DOHH2 (cell line): ENCODE measurements around the gene CNTN4.

Source experiments
- H3F3A ChIP-seq: fragments of 200-600 bp; sonication (generic), shearing (Covaris generic); 2 replicates; pipeline ENCODE4 v1.6.0; 2016; ENCODE audit warnings: antibody characterized with exemption, mild to moderate bottlenecking; ENCODE audit not compliant: control insufficient read depth, insufficient read depth
- H3K27ac ChIP-seq: fragments of 200-600 bp; sonication (generic); 2 replicates; pipeline ENCODE4 v1.5.1; 2014; ENCODE audit warnings: low read depth, mild to moderate bottlenecking, low read length, moderate library complexity
- H3K27me3 ChIP-seq: fragments of 200-600 bp; sonication (generic); 2 replicates; pipeline ENCODE4 v1.6.1; 2014; ENCODE audit warnings: mild to moderate bottlenecking, low read length, mixed read lengths; ENCODE audit not compliant: control insufficient read depth
- H3K36me3 ChIP-seq: fragments of 200-600 bp; sonication (generic); 2 replicates; pipeline ENCODE4 v1.6.1; 2014; ENCODE audit warnings: mild to moderate bottlenecking, low read length, moderate library complexity, mixed read lengths; ENCODE audit not compliant: control insufficient read depth
- H3K4me1 ChIP-seq: fragments of 200-600 bp; sonication (generic); 2 replicates; pipeline ENCODE4 v1.6.1; 2014; ENCODE audit warnings: mild to moderate bottlenecking, low read length, mixed read lengths; ENCODE audit not compliant: control insufficient read depth
- H3K4me2 ChIP-seq: fragments of 200-600 bp; sonication (generic); 2 replicates; pipeline ENCODE4 v1.6.0; 2014; ENCODE audit warnings: mild to moderate bottlenecking, low read length, moderate library complexity
- H3K4me3 ChIP-seq: fragments of 200-600 bp; sonication (generic); 2 replicates; pipeline ENCODE4 v1.5.1; 2014; ENCODE audit warnings: mild to moderate bottlenecking, low read length, mixed read lengths
- H3K79me2 ChIP-seq: fragments of 200-600 bp; sonication (generic); 2 replicates; pipeline ENCODE4 v1.6.1; 2014; ENCODE audit warnings: mild to moderate bottlenecking, low read length, mixed read lengths; ENCODE audit not compliant: control insufficient read depth
- H3K9me2 ChIP-seq: fragments of 200-600 bp; sonication (generic); replicated peaks from 2 replicates; pipeline ENCODE4 v1.6.1; 2014; ENCODE audit warnings: mild to moderate bottlenecking, low read length, mixed read lengths; ENCODE audit not compliant: control insufficient read depth
- H3K9me3 ChIP-seq: fragments of 200-600 bp; sonication (generic); 2 replicates; pipeline ENCODE4 v1.6.1; 2014; ENCODE audit warnings: antibody characterized with exemption, low read length, mixed read lengths; ENCODE audit not compliant: control insufficient read depth, insufficient read depth
- H4K20me1 ChIP-seq: fragments of 200-600 bp; sonication (generic); 2 replicates; pipeline ENCODE4 v1.6.0; 2014; ENCODE audit warnings: low read depth, mild to moderate bottlenecking, antibody characterized with exemption, low read length, moderate library complexity; ENCODE audit not compliant: control insufficient read depth, insufficient read depth
- CTCF ChIP-seq: fragments of 200-600 bp; sonication (generic); IDR thresholded peaks from one replicate; pipeline ENCODE4 v1.5.1; 2014; ENCODE audit warnings: antibody characterized with exemption, mild to moderate bottlenecking, low read depth, low read length; ENCODE audit not compliant: poor library complexity, severe bottlenecking
- EZH2phosphoT487 ChIP-seq: fragments of 200-600 bp; sonication (generic); IDR thresholded peaks from 2 replicates; pipeline ENCODE4 v1.6.1; 2017; ENCODE audit warnings: borderline replicate concordance, mild to moderate bottlenecking, antibody characterized with exemption, low read length, moderate library complexity, mixed read lengths

Gene CNTN4

DNA sequence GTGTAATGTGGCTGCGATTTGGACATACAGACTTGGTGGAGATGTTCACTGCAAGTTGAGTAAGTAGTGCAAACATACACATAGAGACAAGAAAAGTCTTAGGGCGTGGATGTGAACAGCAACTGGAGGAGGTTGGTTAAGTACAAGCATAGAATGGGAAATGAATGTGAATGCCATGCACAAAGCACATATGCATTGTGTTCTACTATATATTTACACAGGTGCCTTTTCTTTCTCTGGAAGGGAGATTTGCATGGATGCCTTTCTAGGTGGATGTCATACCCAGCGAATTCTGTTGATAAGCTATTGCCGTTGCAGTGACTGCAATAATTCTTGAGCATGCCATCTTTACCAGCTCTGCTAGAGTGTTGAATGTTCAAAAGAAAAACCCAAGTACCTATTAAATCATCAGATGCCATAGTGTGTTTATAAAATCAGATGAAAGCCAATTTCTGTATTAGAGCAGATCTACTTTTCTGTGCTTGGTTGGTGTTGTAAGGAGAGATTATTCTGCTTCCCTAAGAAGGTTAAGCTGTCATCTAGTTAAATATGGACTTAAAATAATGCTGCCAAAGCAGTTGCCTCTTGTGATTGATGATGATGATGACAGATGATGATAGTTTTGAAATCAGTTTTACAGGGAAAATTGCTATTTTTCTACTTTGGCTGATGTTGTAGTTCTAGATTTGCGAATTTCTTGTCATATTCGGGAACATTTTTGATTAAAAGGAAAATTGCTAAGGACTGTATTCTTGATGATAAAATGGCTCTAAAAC, 148.4 kb downstream of the CNTN4 start:
- no peaks in the 10 kb centered on the region for H3K9me3 ChIP-seq
- no peaks in the 10 kb centered on the region for H3K9me2 ChIP-seq
- no peaks in the 10 kb centered on the region for H3K36me3 ChIP-seq
- H3K27me3 ChIP-seq, result no peaks in the 10 kb centered on the region
- no peak for TF ChIP-seq CTCF
- no peaks in the 10 kb centered on the region for H4K20me1 ChIP-seq
- no peaks in the 10 kb centered on the region for H3K4me1 ChIP-seq
- H3K4me2 ChIP-seq, result no peak overlapping the region
- no peaks in the 10 kb centered on the region for H3K79me2 ChIP-seq
- no peak overlapping the region for H3K27ac ChIP-seq
- no peaks in the 10 kb centered on the region for H3F3A ChIP-seq
- no peak overlapping the region for H3K4me3 ChIP-seq

DNA sequence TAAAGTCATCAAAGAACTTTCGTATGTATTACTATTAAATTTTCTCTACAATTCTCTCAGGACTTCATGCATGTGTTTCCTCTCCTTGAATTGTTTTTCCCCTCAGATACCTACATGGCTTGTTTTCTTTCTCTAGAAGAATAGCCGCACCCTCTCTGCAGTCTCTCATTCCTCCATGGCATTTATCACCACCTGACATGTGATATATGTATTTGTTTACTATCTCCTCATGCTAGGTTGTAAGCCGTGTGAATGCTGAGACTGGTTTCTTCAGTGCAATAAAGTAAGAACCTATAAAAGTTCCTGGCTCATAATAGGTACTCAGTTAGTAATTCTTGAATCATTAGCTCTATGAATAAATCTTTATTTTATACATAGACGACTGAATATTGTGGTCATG, 149.2 kb downstream of the CNTN4 start:
- no peak overlapping the region for H3K27ac ChIP-seq
- TF ChIP-seq CTCF (no peak), EZH2phosphoT487 (no peak)
- no peaks in the 10 kb centered on the region for H3F3A ChIP-seq
- H3K9me3 ChIP-seq, result no peaks in the 10 kb centered on the region
- no peak overlapping the region for H3K4me3 ChIP-seq
- no peaks in the 10 kb centered on the region for H4K20me1 ChIP-seq
- H3K36me3 ChIP-seq, result no peaks in the 10 kb centered on the region
- H3K9me2 ChIP-seq, result no peaks in the 10 kb centered on the region
- H3K4me1 ChIP-seq, result no peaks in the 10 kb centered on the region
- no peaks in the 10 kb centered on the region for H3K27me3 ChIP-seq
- no peaks in the 10 kb centered on the region for H3K79me2 ChIP-seq
- no peak overlapping the region for H3K4me2 ChIP-seq

GRCh38 chr3:2250783-2251182, 152.1 kb downstream of the CNTN4 start:
- H3K9me3 ChIP-seq, result no peaks in the 10 kb centered on the region
- no peak overlapping the region for H3K27ac ChIP-seq
- no peaks in the 10 kb centered on the region for H3K4me1 ChIP-seq
- no peak overlapping the region for H3K4me3 ChIP-seq
- H3K27me3 ChIP-seq, result no peaks in the 10 kb centered on the region
- no peaks in the 10 kb centered on the region for H3F3A ChIP-seq
- H4K20me1 ChIP-seq, result no peaks in the 10 kb centered on the region
- no peaks in the 10 kb centered on the region for H3K36me3 ChIP-seq
- no peaks in the 10 kb centered on the region for H3K79me2 ChIP-seq
- no peaks in the 10 kb centered on the region for H3K9me2 ChIP-seq
- H3K4me2 ChIP-seq, result no peak overlapping the region
- TF ChIP-seq EZH2phosphoT487, result no peak
- no peak for TF ChIP-seq CTCF
